Common myeloid progenitor, CD34-positive (primary cell): ENCODE results near the gene ERC2.

Experiments
- CTCF ChIA-PET: fragments of 350-600 bp; sonication (Branson Sonifier 250); formaldehyde crosslinking; loops from one replicate; lab custom pipeline; 2021; ENCODE audit warnings: antibody characterized with exemption; lab: Charles Lee
- POLR2A ChIA-PET: fragments of 350-600 bp; sonication (Branson Sonifier 250); formaldehyde crosslinking; loops from one replicate; lab custom pipeline; 2021; ENCODE audit warnings: antibody characterized with exemption; lab: Charles Lee
- DNase-seq, 3 donors: peaks; one replicate each; pipeline versions ENCODE4 v3.0.0 to v3.0.0-alpha.2; 2013
- H3K27ac ChIP-seq, 2 experiments: 1 replicate in 1 of 2; 2 replicates in 1 of 2; pipeline ENCODE4 v1.7.0; 2013; ENCODE audit warnings: inconsistent platforms in 2 of 2, low read length in 2 of 2, mild to moderate bottlenecking in 2 of 2, low read depth in 1 of 2, moderate library complexity in 1 of 2; ENCODE audit not compliant: severe bottlenecking in 2 of 2, insufficient read depth in 1 of 2, poor library complexity in 1 of 2
- H3K27me3 ChIP-seq, 5 experiments: replicated peaks in 2 of 5; 1 replicate in 3 of 5; 2 replicates in 2 of 5; pipeline versions ENCODE4 v1.6.1 to v1.7.0; 2013; ENCODE audit warnings: low read length in 4 of 5, mild to moderate bottlenecking in 2 of 5, moderate library complexity in 2 of 5, inconsistent platforms in 1 of 5; ENCODE audit not compliant: insufficient read depth in 5 of 5, control insufficient read depth in 4 of 5
- H3K36me3 ChIP-seq, 4 experiments: 1 replicate in 2 of 4; 2 replicates in 2 of 4; pipeline versions ENCODE4 v1.6.1 to v1.7.0; 2013; ENCODE audit warnings: low read length in 3 of 4, control low read depth in 1 of 4, mild to moderate bottlenecking in 1 of 4; ENCODE audit not compliant: control insufficient read depth in 4 of 4, insufficient read depth in 4 of 4
- H3K4me1 ChIP-seq, 4 experiments: 1 replicate in 3 of 4; 2 replicates in 1 of 4; pipeline versions ENCODE4 v1.6.1 to v1.7.1; 2013; ENCODE audit warnings: low read length in 3 of 4, mild to moderate bottlenecking in 3 of 4, control low read depth in 1 of 4, inconsistent platforms in 1 of 4, moderate library complexity in 1 of 4; ENCODE audit not compliant: control insufficient read depth in 4 of 4, insufficient read depth in 4 of 4; ENCODE audit errors: control extremely low read depth in 1 of 4
- H3K4me3 ChIP-seq, 7 experiments: 1 replicate in 4 of 7; 2 replicates in 3 of 7; pipeline versions ENCODE4 v1.5.1 to v1.7.0; 2013; ENCODE audit warnings: mild to moderate bottlenecking in 7 of 7, low read length in 6 of 7, moderate library complexity in 6 of 7, inconsistent platforms in 2 of 7, low read depth in 2 of 7, control low read depth in 1 of 7; ENCODE audit not compliant: insufficient read depth in 4 of 7, control insufficient read depth in 1 of 7; ENCODE audit errors: extremely low read depth in 1 of 7
- H3K9me3 ChIP-seq, 5 experiments: 1 replicate in 4 of 5; 2 replicates in 1 of 5; pipeline versions ENCODE4 v1.6.1 to v1.7.1; 2013; ENCODE audit warnings: low read length in 4 of 5, mild to moderate bottlenecking in 2 of 5, inconsistent platforms in 1 of 5, low read depth in 1 of 5, moderate library complexity in 1 of 5; ENCODE audit not compliant: control insufficient read depth in 4 of 5, insufficient read depth in 2 of 5; ENCODE audit errors: control extremely low read depth in 1 of 5
- WGBS: methylation state at CpG from one replicate; pipeline ENCODE4 v1.1.5; 2013; ENCODE audit not compliant: insufficient coverage; 5-methylcytosine and 5-hydroxymethylcytosine counted together

The ERC2 gene

DNA sequence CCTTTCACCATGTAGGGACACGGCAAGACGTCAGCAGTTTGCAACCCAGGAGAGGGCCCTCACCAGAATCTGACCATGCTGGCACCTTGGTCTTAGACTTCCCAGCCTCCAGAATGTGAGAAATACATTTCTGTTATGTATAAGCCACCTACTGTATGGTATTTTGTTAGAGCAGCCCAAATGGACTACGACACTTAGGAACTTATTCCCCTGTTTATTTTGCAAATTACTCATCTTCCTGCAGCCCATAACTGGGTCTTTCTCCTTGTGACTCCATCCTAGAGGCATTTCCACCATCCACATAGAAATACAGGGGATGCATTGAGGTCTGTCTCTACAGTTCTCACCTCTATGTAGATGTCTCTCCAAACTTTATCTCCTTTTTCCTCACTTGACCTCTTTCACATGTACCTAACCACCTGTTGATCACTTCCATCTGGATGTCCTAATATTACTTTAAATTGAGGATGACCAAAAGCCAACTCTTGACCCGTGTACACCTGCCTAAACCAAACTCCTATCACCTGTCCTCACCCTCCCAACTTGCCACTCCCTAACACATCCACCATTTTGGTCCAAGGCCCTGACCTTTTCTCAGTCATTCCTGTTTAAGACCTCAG is 575.1 kb downstream of the ERC2 start:
- CTCF ChIA-PET = no interaction called here
- no peaks in the 10 kb centered on the region for H3K9me3 ChIP-seq
- H3K36me3 ChIP-seq = no peaks in the 10 kb centered on the region
- no peak overlapping the region for H3K4me3 ChIP-seq
- no peak overlapping the region for H3K27ac ChIP-seq
- POLR2A ChIA-PET = interaction anchor here (0.6 kb wide), 1 partner anchor 399 kb away, joined by 3 read pairs; no protein-coding TSS in a partner anchor
- no peak for DNase-seq
- peaks cover 0 to 2% (median 0%) of the 10 kb centered on the region in 5 experiments for H3K27me3 ChIP-seq
- H3K4me1 ChIP-seq = no peaks in the 10 kb centered on the region
- WGBS = 82% methylated on average over 4 of the region's 4 CpGs

DNA sequence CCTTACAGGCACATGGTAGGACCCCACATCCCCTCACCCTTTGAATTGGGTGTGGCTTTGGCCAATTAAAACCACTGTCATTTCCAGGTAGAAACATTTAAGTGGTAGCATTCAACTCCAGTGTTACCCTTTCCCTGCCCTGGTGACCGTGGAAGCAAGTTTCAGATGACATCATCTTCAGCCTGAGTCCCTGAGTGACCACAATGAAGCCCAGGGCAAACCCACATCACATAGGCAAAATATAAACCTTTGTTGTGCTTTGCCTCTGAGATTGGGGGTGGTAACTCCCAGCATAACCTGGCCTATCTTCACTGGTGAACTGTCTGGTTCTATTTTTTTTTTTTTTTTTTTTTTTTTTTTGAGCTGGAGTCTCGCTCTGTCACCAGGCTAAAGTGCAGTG is 577.2 kb downstream of the ERC2 start:
- no peak overlapping the region for H3K27ac ChIP-seq
- ChIA-PET CTCF (no interaction called here), POLR2A (interaction anchor here (0.6 kb wide), 1 partner anchor 344 kb away, joined by 3 read pairs; no protein-coding TSS in a partner anchor)
- H3K9me3 ChIP-seq = no peaks in the 10 kb centered on the region
- whole genome bisulfite sequencing = 100% methylated on average over 1 of the region's 2 CpGs
- no peaks in the 10 kb centered on the region for H3K36me3 ChIP-seq
- DNase-seq = no peak
- H3K4me3 ChIP-seq = no peak overlapping the region
- peaks cover 0 to 2% (median 0%) of the 10 kb centered on the region in 5 experiments for H3K27me3 ChIP-seq
- H3K4me1 ChIP-seq = no peaks in the 10 kb centered on the region

DNA sequence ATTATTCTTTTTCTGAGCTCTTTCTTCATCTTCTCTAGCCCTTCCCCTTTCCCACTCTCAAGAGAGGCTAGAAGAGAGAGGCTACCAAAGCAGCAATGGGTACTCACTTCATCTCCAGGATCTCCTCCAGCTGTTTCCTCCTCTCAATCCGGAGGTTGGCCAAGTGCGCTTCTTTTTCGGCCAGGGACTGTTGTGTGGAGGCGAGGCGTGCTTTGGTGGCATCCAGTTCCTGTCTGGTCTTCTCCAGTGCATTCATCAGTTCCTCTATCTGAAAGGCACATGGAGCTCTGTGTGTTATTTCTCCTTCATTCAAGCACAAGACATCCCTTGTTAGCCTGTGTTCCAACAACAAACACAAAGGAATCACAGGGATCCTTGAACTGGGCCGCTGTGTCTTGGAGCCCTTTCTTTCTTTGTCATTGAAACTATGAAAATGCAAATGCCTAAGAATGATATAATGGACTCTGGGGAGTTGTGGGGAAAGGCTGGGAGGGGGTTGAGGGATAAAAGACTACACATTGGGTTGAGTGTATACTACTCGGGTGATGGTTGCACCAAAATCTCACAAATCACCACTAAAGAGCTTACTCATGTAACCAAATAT is 579.9 kb downstream of the ERC2 start:
- ChIA-PET POLR2A (no interaction called here), CTCF (no interaction called here)
- WGBS = 93% methylated on average over 5 of the region's 7 CpGs
- no peaks in the 10 kb centered on the region for H3K4me1 ChIP-seq
- no peaks in the 10 kb centered on the region for H3K27me3 ChIP-seq
- no peak overlapping the region for H3K4me3 ChIP-seq
- H3K9me3 ChIP-seq = no peaks in the 10 kb centered on the region
- H3K27ac ChIP-seq = no peak overlapping the region
- no peak for DNase-seq
- no peaks in the 10 kb centered on the region for H3K36me3 ChIP-seq

DNA sequence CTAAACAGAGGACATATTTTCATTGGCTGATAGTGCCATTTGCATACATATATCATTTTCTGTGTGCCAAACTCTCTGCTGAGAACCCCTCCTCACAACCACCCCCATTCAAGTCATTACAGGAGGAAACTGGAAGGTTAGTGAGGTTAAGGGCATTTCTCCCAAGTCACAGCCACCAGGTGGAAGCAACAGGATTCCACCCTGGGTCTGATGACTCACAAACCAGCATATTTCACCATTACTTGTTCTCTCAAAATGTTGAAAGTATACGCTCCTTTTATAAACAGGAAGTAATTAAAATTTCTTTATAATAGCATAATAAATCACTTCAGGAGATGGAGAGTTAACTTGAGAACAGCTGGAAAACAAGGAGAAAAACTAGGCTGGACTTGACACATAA is 582.5 kb downstream of the ERC2 start:
- CTCF ChIA-PET = no interaction called here
- Histone ChIP-seq H3K36me3 (no peaks in the 10 kb centered on the region), H3K27me3 (no peaks in the 10 kb centered on the region), H3K4me1 (no peaks in the 10 kb centered on the region), H3K27ac (no peak overlapping the region), H3K9me3 (no peaks in the 10 kb centered on the region), H3K4me3 (no peak overlapping the region)
- DNase-seq = no peak
- POLR2A ChIA-PET = no interaction called here
- no CpG with 5 or more reads among the region's 1 CpG for WGBS

DNA sequence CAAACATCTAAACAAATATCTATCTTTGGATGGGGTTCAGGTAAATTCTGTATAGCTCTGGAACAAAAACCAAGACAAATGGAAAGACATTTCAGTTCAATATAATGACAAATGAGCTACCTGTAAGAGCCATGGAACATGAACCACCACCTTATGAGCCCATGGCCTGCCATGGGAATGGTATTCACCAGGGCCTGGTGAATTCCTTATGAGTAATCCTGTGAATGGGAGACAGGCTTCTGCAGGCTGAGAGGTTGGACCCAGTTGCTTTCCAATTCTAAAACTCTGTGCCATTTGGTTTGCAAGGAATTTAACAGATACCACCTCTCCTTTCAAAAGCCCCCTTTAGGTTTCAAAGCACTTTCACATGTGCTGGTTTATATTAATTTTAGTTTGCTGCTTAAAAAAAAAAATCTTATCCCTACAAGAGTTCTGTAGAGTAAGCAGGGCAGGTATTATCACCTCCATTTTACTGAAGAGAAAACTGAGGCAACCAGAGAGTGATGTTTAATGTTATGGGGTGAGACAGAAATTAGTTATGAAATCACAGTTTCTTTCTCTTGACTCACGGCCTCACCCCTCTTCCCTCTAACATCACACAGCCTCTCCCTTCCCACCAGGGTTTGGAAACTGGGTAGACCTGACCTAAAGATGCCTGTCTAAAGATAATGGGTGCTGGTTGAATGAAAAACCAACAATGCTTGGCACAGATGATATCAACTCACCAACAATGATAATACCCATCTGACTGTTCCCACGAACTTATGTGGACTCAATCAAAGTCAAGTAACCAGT is 583.6 kb downstream of the ERC2 start:
- WGBS = 100% methylated on average over 1 of the region's 2 CpGs
- POLR2A ChIA-PET = no interaction called here
- peaks cover 0 to 2% (median 0%) of the 10 kb centered on the region in 5 experiments for H3K27me3 ChIP-seq
- DNase-seq = no peak
- no peaks in the 10 kb centered on the region for H3K9me3 ChIP-seq
- no peaks in the 10 kb centered on the region for H3K4me1 ChIP-seq
- H3K27ac ChIP-seq = no peak overlapping the region
- no peak overlapping the region for H3K4me3 ChIP-seq
- no peaks in the 10 kb centered on the region for H3K36me3 ChIP-seq
- CTCF ChIA-PET = no interaction called here

DNA sequence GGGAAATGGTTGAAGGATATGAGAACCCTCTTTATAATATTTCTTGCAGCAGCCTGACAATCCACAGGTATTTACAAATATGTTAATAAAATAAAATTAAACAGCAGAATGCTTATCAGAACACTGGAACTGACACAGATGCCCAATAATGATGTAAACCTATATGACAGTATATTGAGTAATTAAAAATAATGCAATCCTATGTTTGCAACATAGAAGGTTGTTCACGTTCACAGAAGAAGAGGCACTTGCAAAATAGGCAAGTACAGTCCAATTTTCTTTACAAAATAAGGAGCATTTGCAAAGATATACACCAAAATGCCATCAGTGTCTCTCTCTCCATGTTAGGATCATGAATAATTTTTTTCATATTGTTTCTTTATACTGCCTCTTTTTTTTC is 584.2 kb downstream of the ERC2 start:
- Histone ChIP-seq H3K27ac (no peak overlapping the region), H3K27me3 (peaks cover 0 to 2% (median 0%) of the 10 kb centered on the region in 5 experiments), H3K4me3 (no peak overlapping the region), H3K9me3 (no peaks in the 10 kb centered on the region), H3K36me3 (no peaks in the 10 kb centered on the region), H3K4me1 (no peaks in the 10 kb centered on the region)
- 100% methylated on average over 1 of the region's 1 CpG for WGBS
- ChIA-PET CTCF (no interaction called here), POLR2A (no interaction called here)
- no peak for DNase-seq

DNA sequence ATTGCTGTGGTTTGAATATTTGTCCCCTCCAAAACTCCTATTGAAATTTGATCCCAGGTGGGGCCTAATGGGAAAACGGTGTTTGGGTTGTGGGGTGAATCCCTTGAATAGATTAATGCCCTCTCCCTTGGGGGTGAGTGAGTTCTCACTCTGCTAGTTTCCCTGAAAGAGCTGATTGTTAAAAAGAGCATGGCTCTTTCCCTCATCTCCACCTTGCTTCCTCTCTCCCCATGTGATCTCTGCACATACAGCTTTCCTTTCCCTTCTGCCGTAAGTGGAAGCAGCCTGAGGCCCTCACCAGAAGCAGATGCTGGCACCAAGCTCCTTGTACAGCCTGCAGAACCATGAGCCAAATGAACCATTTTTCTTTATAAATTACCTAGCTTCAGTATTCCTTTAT is 586.3 kb downstream of the ERC2 start:
- peaks cover 0 to 2% (median 0%) of the 10 kb centered on the region in 5 experiments for H3K27me3 ChIP-seq
- H3K4me1 ChIP-seq = no peaks in the 10 kb centered on the region
- ChIA-PET CTCF (no interaction called here), POLR2A (no interaction called here)
- DNase-seq = no peak
- H3K36me3 ChIP-seq = no peaks in the 10 kb centered on the region
- H3K27ac ChIP-seq = no peak overlapping the region
- H3K9me3 ChIP-seq = no peaks in the 10 kb centered on the region
- WGBS = 100% methylated on average over 1 of the region's 2 CpGs
- H3K4me3 ChIP-seq = no peak overlapping the region
